Raji (cell line): ENCODE results near the gene CHRNA4.

Experiments
- POLR2A ChIP-seq: IDR thresholded peaks from 2 replicates; pipeline ENCODE4 v1.6.1; 2011; ENCODE audit warnings: low read depth, low read length, control low read depth; ENCODE audit not compliant: insufficient read depth

Gene CHRNA4

GRCh38 chr20:63401384-63402110 is 40.4 kb upstream of the CHRNA4 start:
- no peak for TF ChIP-seq POLR2A

- TF ChIP-seq POLR2A = no peak
Measured at GRCh38 chr20:63400486-63401210, 39.5 kb upstream of the CHRNA4 start.

GRCh38 chr20:63399596-63400375 is 38.6 kb upstream of the CHRNA4 start:
- TF ChIP-seq POLR2A = no peak

GRCh38 chr20:63398744-63399514 is 37.8 kb upstream of the CHRNA4 start:
- no peak for TF ChIP-seq POLR2A

GRCh38 chr20:63397946-63398450 is 36.8 kb upstream of the CHRNA4 start:
- no peak for TF ChIP-seq POLR2A

- no peak for TF ChIP-seq POLR2A
Measured at GRCh38 chr20:63397155-63397843, 36.1 kb upstream of the CHRNA4 start.

- no peak for TF ChIP-seq POLR2A
Measured at GRCh38 chr20:63396300-63396699, 35.2 kb upstream of the CHRNA4 start.

GRCh38 chr20:63395723-63396122 is 34.6 kb upstream of the CHRNA4 start:
- TF ChIP-seq POLR2A = no peak

GRCh38 chr20:63394920-63395455 is 33.8 kb upstream of the CHRNA4 start:
- TF ChIP-seq POLR2A = no peak

- TF ChIP-seq POLR2A = no peak
Measured at GRCh38 chr20:63394069-63394919, 33.1 kb upstream of the CHRNA4 start.

GRCh38 chr20:63393566-63393965 is 32.4 kb upstream of the CHRNA4 start:
- TF ChIP-seq POLR2A = no peak

- no peak for TF ChIP-seq POLR2A
Measured at GRCh38 chr20:63392465-63393365, 31.6 kb upstream of the CHRNA4 start.
